ENCODE results near the gene SDC1.

SDC1 gene

GRCh38 chr2:20182241-20182931 lies 42.5 kb downstream of the SDC1 start:
- DNase-seq, result no peak

- DNase-seq, result no peak
These were observed 43.2 kb downstream of the SDC1 start for GRCh38 chr2:20181761-20182160.

- DNase-seq, result no peak
These were observed 44.0 kb downstream of the SDC1 start for GRCh38 chr2:20180676-20181648.

- DNase-seq, result no peak
These were observed 45.0 kb downstream of the SDC1 start for GRCh38 chr2:20179755-20180594.

- no peak for DNase-seq
These were observed 45.5 kb downstream of the SDC1 start for GRCh38 chr2:20179466-20179754.

GRCh38 chr2:20178666-20179465 lies 46.1 kb downstream of the SDC1 start:
- DNase-seq, result no peak

- no peak for DNase-seq
These were observed 46.7 kb downstream of the SDC1 start for GRCh38 chr2:20178249-20178607.

- no peak for DNase-seq
These were observed 47.2 kb downstream of the SDC1 start for GRCh38 chr2:20177556-20178248.

GRCh38 chr2:20176760-20177159 lies 48.2 kb downstream of the SDC1 start:
- DNase-seq, result no peak

GRCh38 chr2:20175931-20176330 lies 49.0 kb downstream of the SDC1 start:
- no peak for DNase-seq

- no peak for DNase-seq
These were observed 49.7 kb downstream of the SDC1 start for GRCh38 chr2:20175267-20175666.

GRCh38 chr2:20174410-20174809 lies 50.5 kb downstream of the SDC1 start:
- DNase-seq, result no peak

GRCh38 chr2:20173496-20174402 lies 51.2 kb downstream of the SDC1 start:
- no peak for DNase-seq

- no peak for DNase-seq
These were observed 51.9 kb downstream of the SDC1 start for GRCh38 chr2:20173064-20173463.

- DNase-seq, result no peak
These were observed 52.5 kb downstream of the SDC1 start for GRCh38 chr2:20172273-20173055.

GRCh38 chr2:20171445-20171977 lies 53.4 kb downstream of the SDC1 start:
- no peak for DNase-seq

- no peak for DNase-seq
These were observed 54.2 kb downstream of the SDC1 start for GRCh38 chr2:20170704-20171250.

- no peak for DNase-seq
These were observed 54.9 kb downstream of the SDC1 start for GRCh38 chr2:20169796-20170703.

Data from activated effector memory CD4-positive, alpha-beta T cell treated with Interleukin-2 at 50 U/mL for 16 hours (primary cell).